ENCODE results near the gene CCNI2.

CCNI2 gene

GRCh38 chr5:132746954-132747615, at the start of gene CCNI2:
TSS of gene CCNI2 (plus strand) at chr5:132747426. CDS start at chr5:132747496, 70 bp downstream.
- DNase-seq = no peak

GRCh38 chr5:132704875-132705274, 42.4 kb upstream of the CCNI2 start:
- no peak for DNase-seq

GRCh38 chr5:132708645-132709044, 38.6 kb upstream of the CCNI2 start:
- DNase-seq = no peak

GRCh38 chr5:132714456-132715307, 32.5 kb upstream of the CCNI2 start:
- DNase-seq = peak in 1 of 2 donors; percentile 4

- DNase-seq = no peak
These were observed 28.5 kb upstream of the CCNI2 start for GRCh38 chr5:132718544-132719312.

GRCh38 chr5:132725745-132726144, 21.5 kb upstream of the CCNI2 start:
- DNase-seq = no peak

GRCh38 chr5:132729896-132730295, 17.3 kb upstream of the CCNI2 start:
- no peak for DNase-seq

GRCh38 chr5:132733499-132734148, 13.6 kb upstream of the CCNI2 start:
- no peak for DNase-seq

- no peak for DNase-seq
These were observed 12.5 kb upstream of the CCNI2 start for GRCh38 chr5:132734687-132735086.

GRCh38 chr5:132736853-132737833, 10.1 kb upstream of the CCNI2 start, which contains the start of gene KIF3A:
TSS of gene KIF3A (minus strand) at chr5:132737546. CDS start at chr5:132737419, 127 bp downstream.
- DNase-seq = peak; percentile 49 to 88

- DNase-seq = no peak
These were observed 9.1 kb upstream of the CCNI2 start for GRCh38 chr5:132737982-132738681.

GRCh38 chr5:132739232-132739631, 8.0 kb upstream of the CCNI2 start:
- DNase-seq = no peak

GRCh38 chr5:132742158-132742557, 5.1 kb upstream of the CCNI2 start:
- DNase-seq = no peak

GRCh38 chr5:132742626-132743025, 4.6 kb upstream of the CCNI2 start:
- no peak for DNase-seq

- no peak for DNase-seq
These were observed 2.6 kb upstream of the CCNI2 start for GRCh38 chr5:132744659-132745058.

- DNase-seq = no peak
These were observed 653 bp upstream of the CCNI2 start for GRCh38 chr5:132746592-132746953.

- no peak for DNase-seq
These were observed 602 bp downstream of the CCNI2 start for GRCh38 chr5:132747616-132748440.

GRCh38 chr5:132748522-132749000, 1.3 kb downstream of the CCNI2 start:
- DNase-seq = no peak

- DNase-seq = no peak
These were observed 2.3 kb downstream of the CCNI2 start for GRCh38 chr5:132749506-132749905.
